ENCODE results near the gene RALA.

GRCh38 chr7:39741942-39742623 is 118.7 kb downstream of the RALA start:
- TF ChIP-seq CTBP1 (IDR thresholded peaks at IDR 0.05; ENCODE audit: borderline replicate concordance) (no peak), PKNOX1 (IDR thresholded peaks at IDR 0.05) (no peak), TARDBP (IDR thresholded peaks at IDR 0.05) (no peak), SP1 (IDR thresholded peaks at IDR 0.05) (no peak), ZNF384 (IDR thresholded peaks at IDR 0.05) (no peak), SUZ12 (IDR thresholded peaks at IDR 0.05) (no peak)

Data from HEK293T (cell line).